HepG2 (cell line): ENCODE data around the gene GSTCD. TPM values are rescaled to one million over a fixed set of nuclear protein-coding genes. Genes with fewer than 3 reads are reported as not detected.

Experiments used
- AKAP8 ChIP-seq: sonication (generic); formaldehyde crosslinking; IDR thresholded peaks from 2 replicates; pipeline ENCODE4 v1.5.1; 2020; ENCODE audit warnings: mild to moderate bottlenecking, missing genetic modification reagents
- ELF4 ChIP-seq: sonication (generic); formaldehyde crosslinking; IDR thresholded peaks from 2 replicates; pipeline ENCODE4 v1.5.0; 2020; ENCODE audit warnings: missing genetic modification reagents, mild to moderate bottlenecking, moderate library complexity, borderline replicate concordance
- HCFC1 ChIP-seq: fragments of 150-350 bp; IDR thresholded peaks from 2 replicates; pipeline ENCODE4 v1.6.1; 2014; ENCODE audit warnings: low read depth, low read length
- HNF1A ChIP-seq, 2 experiments: sonication (generic) in 1 of 2; formaldehyde crosslinking in 1 of 2; IDR thresholded peaks; 2 replicates each; pipeline versions ENCODE4 v1.4.0 to v1.6.1; 2016 to 2020; ENCODE audit warnings: borderline replicate concordance in 1 of 2, low read depth in 1 of 2, mild to moderate bottlenecking in 1 of 2, missing genetic modification reagents in 1 of 2
- MAF1 ChIP-seq: sonication (generic); formaldehyde crosslinking; IDR thresholded peaks from 2 replicates; pipeline ENCODE4 v1.5.0; 2020; ENCODE audit warnings: missing genetic modification reagents, borderline replicate concordance
- NFE2 ChIP-seq: sonication (generic); formaldehyde crosslinking; IDR thresholded peaks from 2 replicates; pipeline ENCODE4 v1.4.0; 2020; ENCODE audit warnings: missing genetic modification reagents
- NFIC ChIP-seq: IDR thresholded peaks from 2 replicates; pipeline ENCODE4 v1.6.1; 2012; ENCODE audit warnings: mild to moderate bottlenecking, low read length, inconsistent platforms
- PHB2 ChIP-seq: fragments of 450-650 bp; IDR thresholded peaks from 2 replicates; pipeline ENCODE4 v1.6.1; 2018; ENCODE audit not compliant: partially characterized antibody
- RARG ChIP-seq: sonication (generic); formaldehyde crosslinking; IDR thresholded peaks from 2 replicates; pipeline ENCODE4 v1.4.0; 2020; ENCODE audit warnings: low read depth, mild to moderate bottlenecking, missing genetic modification reagents
- TBP ChIP-seq: sonication (generic); formaldehyde crosslinking; IDR thresholded peaks from 2 replicates; pipeline ENCODE4 v1.5.0; 2020; ENCODE audit warnings: missing genetic modification reagents
- TCF7 ChIP-seq: sonication (generic); IDR thresholded peaks from 2 replicates; pipeline ENCODE4 v1.6.1; 2016; ENCODE audit warnings: antibody characterized with exemption, low read depth
- TFE3 ChIP-seq: IDR thresholded peaks from 2 replicates; pipeline ENCODE4 v1.6.1; 2016
- WIZ ChIP-seq: sonication (generic); formaldehyde crosslinking; IDR thresholded peaks from 2 replicates; pipeline ENCODE4 v1.5.1; 2020; ENCODE audit warnings: mild to moderate bottlenecking, missing genetic modification reagents
- ZBTB39 ChIP-seq: sonication (generic); formaldehyde crosslinking; IDR thresholded peaks from 2 replicates; pipeline ENCODE4 v1.5.0; 2020; ENCODE audit warnings: missing genetic modification reagents
- ZFAT ChIP-seq: sonication (generic); formaldehyde crosslinking; conservative IDR thresholded peaks from 2 replicates; pipeline ENCODE4 v1.8.1; 2023; ENCODE audit warnings: missing genetic modification reagents, inconsistent platforms
- ZNF10 ChIP-seq: sonication (generic); formaldehyde crosslinking; IDR thresholded peaks from 2 replicates; pipeline ENCODE4 v1.4.0; 2020; ENCODE audit warnings: mild to moderate bottlenecking, low read depth, missing genetic modification reagents, borderline replicate concordance
- ZNF138 ChIP-seq: sonication (generic); formaldehyde crosslinking; IDR thresholded peaks from 2 replicates; pipeline ENCODE4 v1.5.0; 2020; ENCODE audit warnings: mild to moderate bottlenecking, low read depth, missing genetic modification reagents
- ZNF230 ChIP-seq: sonication (generic); formaldehyde crosslinking; IDR thresholded peaks from 2 replicates; pipeline ENCODE4 v1.4.0; 2020; ENCODE audit warnings: mild to moderate bottlenecking, missing genetic modification reagents
- ZNF891 ChIP-seq: sonication (generic); formaldehyde crosslinking; IDR thresholded peaks from 2 replicates; pipeline ENCODE4 v1.5.0; 2020; ENCODE audit warnings: mild to moderate bottlenecking, missing genetic modification reagents
- ZSCAN25 ChIP-seq: sonication (generic); formaldehyde crosslinking; IDR thresholded peaks from 2 replicates; pipeline ENCODE4 v1.8.0; 2022; ENCODE audit warnings: mild to moderate bottlenecking, missing genetic modification reagents
- polyA plus RNA-seq, 8 experiments: library from polyadenylated mRNA; depleted of rRNA in 3 of 8; stranded (reverse) in 7 of 8; unstranded in 1 of 8; fragments of >200 nt; fragmentation: Illumina TruSeq in 4 of 8; extraction: Trizol in 4 of 8; gene quantifications; 2 replicates each; pipeline versions ENCODE4 v1.2.1 to v1.2.3, GENCODE V29; 2011 to 2016; ENCODE audit warnings: low read depth in 4 of 8, missing spikeins in 1 of 8, mixed read lengths in 1 of 8; ENCODE audit not compliant: insufficient read depth in 1 of 8
- total RNA-seq, 5 experiments: library from RNA; depleted of rRNA; stranded (reverse); fragments of >200 nt; fragmentation: Illumina TruSeq; extraction: Trizol; gene quantifications; 2 replicates each; pipeline ENCODE4 v1.2.3, GENCODE V29; 2016; ENCODE audit warnings: low read depth in 1 of 5
- TF ChIP-seq, protein P1 (sequence below): IDR thresholded peaks from 2 replicates; pipeline ENCODE4 v1.6.1; 2016; ENCODE audit warnings: low read depth, borderline replicate concordance

Gene GSTCD
- total and polyA plus RNA-seq, 2 of the 13 experiments (the other 11 are each of a cell fraction or from before 2014, with no cell fraction given) = 7.9 to 30.8 TPM

DNA sequence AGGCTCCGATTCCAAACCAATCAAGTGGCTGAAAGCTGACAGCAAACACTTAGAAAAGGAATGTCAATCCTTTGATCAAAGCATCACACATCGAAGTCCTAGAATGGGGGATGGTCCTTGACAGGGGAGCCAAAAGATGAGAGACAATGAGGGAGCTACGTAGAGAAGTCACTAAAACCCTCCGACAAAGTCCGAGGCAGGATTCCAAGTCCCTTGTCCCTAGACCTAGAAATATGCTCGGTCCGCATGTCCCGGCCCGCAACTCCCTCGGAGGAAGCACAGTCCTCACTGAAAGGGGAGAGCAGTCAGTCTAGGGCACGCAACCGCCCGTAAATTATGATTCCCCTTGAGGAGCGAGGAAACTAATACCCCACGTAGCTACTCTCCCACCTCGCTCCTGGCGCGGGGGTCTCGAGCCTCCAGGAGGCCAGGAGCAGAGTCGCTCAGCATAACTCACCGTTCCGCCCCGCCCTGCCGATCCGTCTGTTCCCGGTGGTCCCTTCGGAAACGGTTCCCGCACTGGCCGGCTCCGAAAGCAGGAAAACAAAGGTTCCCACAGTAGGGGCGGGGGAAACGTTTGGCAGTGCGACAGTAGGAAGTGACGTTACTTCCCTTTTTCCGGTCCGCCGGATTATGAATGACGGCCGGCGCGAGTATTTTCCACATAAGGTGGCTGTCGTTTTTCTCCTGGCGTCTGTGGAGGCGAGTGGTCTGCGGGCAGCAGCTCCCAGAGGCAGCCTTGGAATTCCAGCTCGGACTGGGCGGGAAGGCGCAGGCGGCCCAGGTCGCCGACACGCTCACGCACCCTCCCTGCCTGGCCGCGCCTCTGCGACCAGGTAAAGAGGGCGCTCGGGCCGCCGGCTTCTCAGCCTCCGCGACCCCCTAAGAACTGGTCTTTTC lies at the start of gene GSTCD, which contains the start of gene INTS12 (continued):
- TF ChIP-seq NFIC (peak; percentile 82; the same call in 1 of the 2 replicates), PHB2 (no peak), TBP (CRISPR knock-in tag) (0 out of 2 replicates have a peak, but pooled peaks have one; percentile 42), AKAP8 (CRISPR knock-in tag) (peak; percentile 86; the same call in 1 of the 2 replicates), NFE2 (peak; percentile 56; the same call in 1 of the 2 replicates), ZNF891 (peak; percentile 97), ZFAT (CRISPR knock-in tag) (no peak), WIZ (CRISPR knock-in tag) (0 out of 2 replicates have a peak, but pooled peaks have one; percentile 50), ZNF138 (CRISPR knock-in tag) (0 out of 2 replicates have a peak, but pooled peaks have one; percentile 20), ZBTB39 (CRISPR knock-in tag) (peak; percentile 45; the same call in 1 of the 2 replicates), TCF7 (0 out of 2 replicates have a peak, but pooled peaks have one; percentile 19), HNF1A (IDR thresholded peaks at IDR 0.05; ENCODE audit: low read depth) (peak; percentile 64), HNF1A (CRISPR knock-in tag; IDR thresholded peaks at IDR 0.05; ENCODE audit: borderline replicate concordance) (peak; percentile 90), MAF1 (CRISPR knock-in tag) (no peak), RARG (CRISPR knock-in tag) (0 out of 2 replicates have a peak, but pooled peaks have one; percentile 62), ELF4 (CRISPR knock-in tag) (peak; percentile 79; the same call in 1 of the 2 replicates), ZNF230 (CRISPR knock-in tag) (0 out of 2 replicates have a peak, but pooled peaks have one; percentile 77), TFE3 (CRISPR knock-in tag) (peak; percentile 71; the same call in 1 of the 2 replicates), ZSCAN25 (CRISPR knock-in tag) (peak; percentile 75), HCFC1 (peak; percentile 84), ZNF10 (CRISPR knock-in tag) (no peak)
- TF ChIP-seq, protein P1, sequence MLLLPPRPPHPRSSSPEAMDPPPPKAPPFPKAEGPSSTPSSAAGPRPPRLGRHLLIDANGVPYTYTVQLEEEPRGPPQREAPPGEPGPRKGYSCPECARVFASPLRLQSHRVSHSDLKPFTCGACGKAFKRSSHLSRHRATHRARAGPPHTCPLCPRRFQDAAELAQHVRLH = peak; percentile 98
